Suprapubic skin (tissue), 4 donors: ENCODE results near the gene TGFBR3.

ENCODE experiments used
- POLR2A ChIP-seq, 2 donors: fragments of 450-650 bp; IDR thresholded peaks; one replicate each; pipeline ENCODE4 v1.6.1; 2017; ENCODE audit warnings: antibody characterized with exemption in 2 of 2, mild to moderate bottlenecking in 2 of 2, moderate library complexity in 2 of 2
- POLR2AphosphoS5 ChIP-seq, 3 donors: sonication (generic); formaldehyde crosslinking; IDR thresholded peaks; one replicate each; pipeline ENCODE4 v1.6.1; 2017; ENCODE audit warnings: antibody characterized with exemption in 3 of 3
- TF ChIP-seq, protein P1 (sequence below), 2 donors: fragments of 200-600 bp in 1 of 2; fragments of 450-650 bp in 1 of 2; sonication (generic) in 1 of 2; IDR thresholded peaks; one replicate each; pipeline ENCODE4 v1.5.1; 2016 to 2019; ENCODE audit warnings: antibody characterized with exemption in 2 of 2, mild to moderate bottlenecking in 1 of 2, moderate library complexity in 1 of 2

- TF ChIP-seq, protein P1, sequence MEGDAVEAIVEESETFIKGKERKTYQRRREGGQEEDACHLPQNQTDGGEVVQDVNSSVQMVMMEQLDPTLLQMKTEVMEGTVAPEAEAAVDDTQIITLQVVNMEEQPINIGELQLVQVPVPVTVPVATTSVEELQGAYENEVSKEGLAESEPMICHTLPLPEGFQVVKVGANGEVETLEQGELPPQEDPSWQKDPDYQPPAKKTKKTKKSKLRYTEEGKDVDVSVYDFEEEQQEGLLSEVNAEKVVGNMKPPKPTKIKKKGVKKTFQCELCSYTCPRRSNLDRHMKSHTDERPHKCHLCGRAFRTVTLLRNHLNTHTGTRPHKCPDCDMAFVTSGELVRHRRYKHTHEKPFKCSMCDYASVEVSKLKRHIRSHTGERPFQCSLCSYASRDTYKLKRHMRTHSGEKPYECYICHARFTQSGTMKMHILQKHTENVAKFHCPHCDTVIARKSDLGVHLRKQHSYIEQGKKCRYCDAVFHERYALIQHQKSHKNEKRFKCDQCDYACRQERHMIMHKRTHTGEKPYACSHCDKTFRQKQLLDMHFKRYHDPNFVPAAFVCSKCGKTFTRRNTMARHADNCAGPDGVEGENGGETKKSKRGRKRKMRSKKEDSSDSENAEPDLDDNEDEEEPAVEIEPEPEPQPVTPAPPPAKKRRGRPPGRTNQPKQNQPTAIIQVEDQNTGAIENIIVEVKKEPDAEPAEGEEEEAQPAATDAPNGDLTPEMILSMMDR (IDR thresholded peaks at IDR 0.05), result no peak
- TF ChIP-seq POLR2A (IDR thresholded peaks at IDR 0.05), result no peak
- TF ChIP-seq POLR2AphosphoS5 (IDR thresholded peaks at IDR 0.05), result no peak
Observed at GRCh38 chr1:91651661-91652071, 234.3 kb downstream of the TGFBR3 start.
